Hematopoietic multipotent progenitor cell treated with erythropoietin and hydrocortisone succinate and interleukin-3 and kit ligand, for 17 days (in vitro differentiated cells): ENCODE results near the gene GPRIN2.
"Not testable (repeated sequence)": the region's sequence is repeated elsewhere in the genome, so short reads cannot be mapped to it uniquely, and the experiment has no call there.

Source experiments
- DNase-seq: peaks from one replicate; pipeline ENCODE4 v3.0.0-alpha.2; 2015; ENCODE audit warnings: low spot score

GPRIN2 gene

DNA sequence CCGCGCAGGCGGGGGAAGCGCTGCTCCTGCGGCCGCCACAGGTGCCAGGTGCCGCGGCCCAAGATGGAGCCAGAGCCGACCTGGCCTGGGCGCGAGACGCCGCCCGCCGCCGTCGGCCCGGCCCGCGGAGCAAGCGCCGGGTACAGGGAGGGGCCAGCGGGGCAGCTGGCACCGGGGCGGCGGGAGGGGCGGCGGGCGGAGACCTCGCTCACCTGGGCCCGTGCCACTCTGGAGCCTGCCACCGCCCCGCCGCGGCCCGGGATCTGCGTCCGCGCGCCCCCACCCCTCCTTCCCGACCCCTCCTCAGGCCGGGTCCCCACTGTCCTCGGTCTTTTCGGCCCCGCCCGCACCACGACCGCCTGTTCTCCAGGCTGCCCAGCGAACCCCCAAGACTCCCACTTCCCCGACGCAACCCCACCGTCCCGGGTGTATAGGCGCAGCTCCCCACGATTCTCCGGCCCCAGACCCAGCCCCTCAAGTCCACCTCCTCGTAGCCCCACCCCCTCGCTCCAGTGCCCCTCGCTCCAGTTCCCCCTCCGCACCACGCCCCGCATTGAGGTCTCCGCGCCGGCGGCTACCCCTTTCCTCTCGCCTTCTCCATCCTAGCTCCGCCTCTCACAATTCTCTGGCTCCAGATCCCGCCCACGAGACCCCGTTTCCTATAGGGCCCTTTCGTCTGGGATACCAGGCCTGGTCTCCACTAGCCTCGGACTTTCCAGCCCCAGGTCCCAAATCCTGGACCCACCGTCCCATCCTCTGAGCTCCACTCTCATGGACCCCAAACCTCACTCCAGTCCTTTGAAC, at the start of gene GPRIN2:
Gene GPRIN2 (minus strand): TSS at position 144 of the 804 bp plus-strand sequence. CDS start 5,922 bp downstream, outside the sequence.
- no peak for DNase-seq

DNA sequence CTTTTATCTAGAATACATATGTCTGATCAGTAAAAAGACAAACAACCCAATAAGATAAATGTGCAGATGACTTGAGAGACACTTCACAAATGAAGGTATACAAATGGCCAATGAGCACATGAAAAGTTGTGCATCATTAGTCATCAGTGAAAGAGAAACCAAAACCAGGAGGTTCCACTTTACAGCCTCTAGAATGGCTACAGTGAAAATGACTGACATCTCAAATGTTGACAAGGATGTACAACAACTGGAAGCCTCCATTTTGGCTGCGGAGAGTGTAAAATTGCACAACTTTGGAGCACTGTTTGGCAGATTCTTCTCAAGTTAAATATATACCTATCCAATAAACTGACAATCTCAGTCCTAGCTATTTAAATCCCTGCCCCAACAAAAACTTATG, 44.1 kb upstream of the GPRIN2 start:
- DNase-seq, result not testable (repeated sequence)

DNA sequence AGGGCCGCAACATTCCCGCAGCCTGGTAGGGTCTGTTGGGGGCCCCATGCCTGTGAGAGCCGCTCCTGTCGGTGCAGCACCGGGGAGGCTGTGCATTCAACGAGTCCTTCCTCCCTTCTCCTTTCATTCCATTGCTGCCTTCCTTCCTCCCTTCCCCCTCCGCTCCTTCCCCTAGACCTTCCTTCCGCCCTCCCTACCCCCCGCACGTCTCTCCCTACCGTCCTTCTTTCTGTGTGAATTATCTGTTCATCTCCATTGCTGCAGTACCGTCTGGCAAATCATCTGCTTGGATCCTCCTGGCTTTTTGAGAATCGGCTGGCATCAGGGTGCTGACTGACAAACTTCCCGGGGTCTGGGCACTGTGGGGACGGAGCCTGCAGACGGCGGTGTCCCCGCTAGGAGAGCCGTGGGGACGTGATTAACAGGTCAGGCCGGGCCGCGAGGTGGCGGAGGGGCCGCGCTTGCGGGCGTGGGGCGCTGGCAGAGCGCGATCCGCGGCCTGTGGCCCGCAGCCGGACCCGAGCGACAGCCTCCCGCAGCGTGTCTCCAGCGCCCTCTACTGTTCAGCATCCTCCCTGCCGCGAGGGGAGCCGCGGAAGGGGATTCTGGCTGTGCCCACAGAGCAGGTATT, 41.3 kb upstream of the GPRIN2 start:
- DNase-seq, result not testable (repeated sequence)

DNA sequence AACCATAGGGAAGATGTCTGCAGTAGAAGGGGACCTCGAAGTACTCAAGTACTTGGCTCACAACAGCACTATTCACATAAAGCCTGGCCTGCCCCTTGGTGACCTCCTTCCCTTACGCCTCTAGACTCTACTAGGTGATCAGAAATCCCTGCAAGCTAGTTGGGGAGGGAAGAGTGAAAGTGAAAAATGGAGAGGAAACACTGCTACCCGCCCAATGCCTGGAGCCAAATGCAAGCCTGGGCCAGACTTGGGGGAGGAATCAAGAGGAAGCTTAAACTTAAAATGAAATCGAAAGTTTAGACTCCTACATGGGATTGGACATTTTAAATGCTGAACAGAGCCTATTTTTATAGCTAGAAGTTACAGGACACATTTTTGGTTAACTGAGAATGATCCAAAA, 40.1 kb upstream of the GPRIN2 start:
- not testable (repeated sequence) for DNase-seq

DNA sequence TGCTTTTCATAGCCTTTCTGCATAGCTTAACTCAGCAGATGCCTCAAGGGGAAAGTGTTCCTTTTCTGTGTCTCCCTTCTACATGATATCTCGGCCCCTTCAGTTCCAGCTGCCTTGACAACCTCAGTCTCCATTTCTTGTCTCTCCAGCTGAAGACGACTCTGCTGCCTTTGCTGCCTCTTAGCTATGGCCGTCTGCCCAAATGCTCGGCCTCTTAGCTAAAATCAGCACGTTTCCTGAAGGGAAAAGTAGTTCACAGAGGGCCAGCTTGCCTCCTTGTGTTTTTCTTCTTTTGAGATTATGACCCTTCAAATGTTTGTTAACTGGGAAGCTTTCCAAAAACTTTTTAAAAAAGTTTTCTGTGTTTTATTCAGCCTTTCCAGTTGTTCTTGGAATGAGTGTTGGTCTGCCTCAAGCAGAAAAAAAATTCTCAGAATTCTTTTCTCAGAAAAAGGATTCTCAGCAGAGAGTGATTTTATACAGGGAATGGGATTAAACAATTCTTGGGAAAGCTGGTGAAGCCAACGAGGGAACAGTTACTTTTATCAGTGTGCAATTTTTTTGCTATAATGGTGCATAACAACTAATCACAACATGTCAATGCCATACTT, 38.1 kb upstream of the GPRIN2 start:
- not testable (repeated sequence) for DNase-seq

DNA sequence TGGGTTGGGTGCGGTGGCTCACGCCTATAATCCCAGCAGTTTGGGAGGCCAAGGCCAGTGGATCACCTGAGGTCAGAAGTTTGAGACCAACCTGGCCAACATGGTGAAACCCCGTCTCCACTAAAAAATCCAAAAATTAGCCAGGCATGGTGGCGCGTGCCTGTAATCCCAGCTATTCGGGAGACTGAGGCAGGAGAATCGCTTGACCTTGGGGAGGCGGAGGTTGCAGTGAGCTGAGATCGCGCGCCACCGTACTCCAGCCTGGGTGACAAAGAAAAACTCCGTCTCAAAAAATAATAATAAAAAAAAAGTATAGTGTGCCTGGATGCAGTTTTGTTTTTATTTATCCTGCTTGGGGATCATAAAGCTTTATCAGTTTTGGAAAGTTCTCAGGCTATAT, 36.8 kb upstream of the GPRIN2 start:
- not testable (repeated sequence) for DNase-seq

DNA sequence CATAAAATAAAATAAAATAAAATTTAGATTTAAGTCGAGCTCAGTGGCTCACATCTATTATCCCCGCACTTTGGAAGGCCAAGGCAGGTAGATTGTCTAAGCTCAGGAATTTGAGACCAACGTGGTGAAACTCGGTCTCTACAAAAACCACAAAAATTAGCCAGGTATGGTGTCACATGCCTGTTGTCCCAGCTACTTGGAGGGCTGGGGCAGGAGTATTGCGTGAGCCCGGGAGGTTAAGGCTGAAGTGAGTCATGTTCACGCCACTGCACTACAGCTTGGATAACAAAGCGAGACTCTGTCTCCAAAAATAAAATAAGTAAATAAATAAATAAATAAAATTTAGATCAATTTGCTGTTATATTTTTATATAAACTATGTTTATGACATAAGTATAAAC, 34.6 kb upstream of the GPRIN2 start:
- DNase-seq, result not testable (repeated sequence)

DNA sequence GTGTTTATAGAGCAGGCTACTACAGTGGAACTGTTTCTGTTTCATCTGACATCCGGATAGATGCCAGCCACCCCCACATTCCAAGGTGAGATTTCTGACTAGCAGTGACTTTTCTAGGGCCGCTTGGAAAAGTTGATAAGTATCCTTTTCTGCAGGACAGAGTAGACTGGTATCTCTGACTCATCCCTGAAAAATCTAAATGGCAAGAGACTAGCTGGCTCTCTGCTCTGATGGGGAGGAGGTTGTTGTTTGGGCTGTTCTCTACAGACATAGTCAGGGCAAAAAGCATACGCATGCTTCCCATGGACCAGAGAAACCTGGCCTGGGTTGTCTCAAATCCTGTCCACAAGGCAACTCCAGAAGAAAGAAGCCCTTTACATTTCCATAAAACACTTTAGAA, 33.1 kb upstream of the GPRIN2 start:
- not testable (repeated sequence) for DNase-seq

DNA sequence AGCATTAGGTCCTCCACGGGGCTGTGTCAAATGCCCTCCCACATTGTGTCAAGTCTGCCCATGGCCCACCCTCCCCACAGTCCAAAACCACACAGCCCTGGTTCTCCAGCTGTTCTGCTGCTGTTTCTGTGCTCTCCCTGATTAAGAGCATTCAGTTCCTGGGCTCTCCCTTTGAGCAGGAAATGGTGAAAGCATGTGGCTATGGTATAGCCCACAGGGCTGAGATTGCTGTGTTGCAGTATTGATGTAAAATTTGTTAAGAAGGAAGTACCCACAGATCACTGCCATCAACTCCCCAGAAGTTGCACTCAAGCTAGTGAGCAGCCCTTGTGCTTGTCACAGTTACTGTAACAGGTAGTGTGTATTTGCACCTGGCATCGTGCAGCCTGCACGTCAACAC, 31.8 kb upstream of the GPRIN2 start:
- not testable (repeated sequence) for DNase-seq

DNA sequence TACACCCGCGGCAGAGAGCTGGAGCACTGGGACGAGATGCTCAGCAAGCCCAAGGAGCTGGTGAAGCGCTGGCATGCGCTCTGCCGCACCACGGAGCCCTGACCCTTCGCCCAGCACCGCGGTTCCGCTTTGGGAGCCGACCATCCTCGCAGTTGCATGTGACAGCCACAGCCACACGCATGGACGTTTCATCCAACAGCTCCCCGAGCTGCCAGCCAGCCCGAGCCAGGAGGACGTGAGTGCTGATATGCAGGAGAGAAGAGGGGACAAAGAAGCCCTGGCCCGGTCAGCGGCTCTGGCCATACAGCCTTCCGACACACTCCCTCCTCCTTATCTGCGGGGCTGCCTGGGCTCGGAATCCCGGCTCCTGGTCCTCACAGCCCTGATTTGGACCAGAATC, 31.1 kb upstream of the GPRIN2 start:
- not testable (repeated sequence) for DNase-seq

DNA sequence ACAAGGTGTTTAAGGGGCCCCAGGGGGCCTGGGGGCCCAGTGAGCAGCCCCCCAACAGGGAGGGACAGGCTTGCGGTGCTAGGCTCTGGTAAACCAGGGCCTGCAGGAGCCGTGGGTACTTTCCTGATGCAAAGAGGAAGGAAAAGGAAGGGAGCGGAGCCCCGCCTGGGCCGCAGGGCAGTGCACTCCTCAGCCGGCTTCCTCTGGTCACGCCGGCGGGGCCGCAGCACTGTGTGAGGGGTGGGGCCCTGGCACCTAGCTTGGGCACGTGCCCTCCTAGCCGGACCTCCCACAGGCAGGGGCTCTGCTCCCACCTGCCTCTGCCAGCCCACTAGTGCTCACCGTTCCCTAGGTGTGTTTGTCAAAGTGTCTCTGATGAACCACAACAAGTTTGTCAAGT, 28.8 kb upstream of the GPRIN2 start:
- not testable (repeated sequence) for DNase-seq

DNA sequence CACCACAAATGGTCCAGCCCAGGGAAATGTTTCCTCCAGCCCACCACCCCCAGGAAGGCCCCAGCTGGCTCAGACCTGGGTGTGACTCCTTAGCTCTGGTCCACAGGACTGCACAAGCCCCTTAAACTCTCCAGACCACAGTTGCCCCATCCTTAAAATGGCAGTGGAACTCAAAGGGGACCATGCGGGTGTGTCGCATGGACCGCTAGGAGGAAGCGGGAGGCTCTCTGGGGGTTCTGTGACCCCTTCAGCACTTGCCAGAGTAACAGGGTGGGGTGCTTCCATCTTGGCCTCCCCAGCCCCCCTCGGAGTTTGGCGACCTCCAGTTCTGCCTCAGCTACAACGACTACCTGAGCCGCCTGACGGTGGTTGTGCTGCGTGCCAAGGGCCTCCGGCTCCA, 27.7 kb upstream of the GPRIN2 start:
- not testable (repeated sequence) for DNase-seq

DNA sequence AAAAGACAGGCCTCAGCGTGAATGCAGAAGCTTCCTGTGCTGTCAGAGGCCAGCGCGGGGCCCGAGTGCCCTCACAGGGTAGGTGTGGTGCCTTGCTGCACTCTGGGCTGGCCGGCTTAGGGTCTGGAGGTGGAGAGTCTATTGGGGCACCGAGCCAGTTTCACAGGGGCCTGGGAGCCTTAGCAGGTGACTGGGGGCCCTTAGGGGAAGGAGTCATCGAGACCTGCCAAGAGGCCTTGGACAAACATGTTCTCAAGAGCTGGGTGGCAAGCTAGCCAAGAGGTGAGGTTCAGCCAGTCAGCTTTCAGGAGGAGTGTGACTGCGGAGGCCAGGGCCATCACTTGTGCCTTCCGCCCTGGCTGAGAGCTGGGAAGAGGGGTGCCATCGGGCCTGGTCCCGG, 26.1 kb upstream of the GPRIN2 start:
- DNase-seq, result not testable (repeated sequence)

DNA sequence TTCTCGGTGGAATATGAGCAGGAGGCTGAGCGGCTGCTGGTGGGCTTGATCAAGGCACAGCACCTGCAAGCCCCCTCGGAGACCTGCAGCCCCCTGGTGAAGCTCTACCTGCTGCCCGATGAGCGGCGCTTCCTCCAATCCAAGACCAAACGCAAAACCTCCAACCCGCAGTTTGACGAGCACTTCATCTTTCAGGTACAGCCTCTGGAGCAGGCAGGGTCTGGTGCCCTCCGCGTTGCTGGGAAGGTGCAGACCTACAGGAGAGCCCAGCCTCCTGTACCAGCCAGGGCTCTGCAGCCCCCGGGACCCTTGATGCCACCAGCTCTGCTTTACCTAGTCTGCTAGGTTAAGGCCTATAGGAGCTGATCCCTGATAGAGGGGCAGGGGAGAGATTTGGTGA, 25.5 kb upstream of the GPRIN2 start:
- DNase-seq, result not testable (repeated sequence)

DNA sequence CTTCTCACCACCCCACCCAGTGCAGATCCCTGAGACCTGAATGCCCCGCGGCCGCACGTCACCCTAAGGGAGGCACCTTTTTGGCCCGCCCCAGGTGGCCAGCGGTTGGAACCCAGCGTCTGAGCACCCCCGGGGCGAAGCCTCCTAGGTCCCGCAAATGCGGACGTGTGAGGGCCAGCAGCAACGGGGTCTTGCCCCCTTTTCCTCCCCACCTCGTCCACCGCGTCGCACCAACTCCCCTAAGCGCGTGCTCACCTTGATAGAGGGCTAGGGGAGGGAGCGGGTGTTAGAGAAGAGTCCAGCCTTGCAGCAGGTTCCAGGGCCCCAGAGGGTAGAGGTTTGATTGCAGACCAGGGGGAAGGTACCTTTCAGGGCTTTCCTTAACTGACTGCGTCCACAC, 22.9 kb upstream of the GPRIN2 start:
- not testable (repeated sequence) for DNase-seq

DNA sequence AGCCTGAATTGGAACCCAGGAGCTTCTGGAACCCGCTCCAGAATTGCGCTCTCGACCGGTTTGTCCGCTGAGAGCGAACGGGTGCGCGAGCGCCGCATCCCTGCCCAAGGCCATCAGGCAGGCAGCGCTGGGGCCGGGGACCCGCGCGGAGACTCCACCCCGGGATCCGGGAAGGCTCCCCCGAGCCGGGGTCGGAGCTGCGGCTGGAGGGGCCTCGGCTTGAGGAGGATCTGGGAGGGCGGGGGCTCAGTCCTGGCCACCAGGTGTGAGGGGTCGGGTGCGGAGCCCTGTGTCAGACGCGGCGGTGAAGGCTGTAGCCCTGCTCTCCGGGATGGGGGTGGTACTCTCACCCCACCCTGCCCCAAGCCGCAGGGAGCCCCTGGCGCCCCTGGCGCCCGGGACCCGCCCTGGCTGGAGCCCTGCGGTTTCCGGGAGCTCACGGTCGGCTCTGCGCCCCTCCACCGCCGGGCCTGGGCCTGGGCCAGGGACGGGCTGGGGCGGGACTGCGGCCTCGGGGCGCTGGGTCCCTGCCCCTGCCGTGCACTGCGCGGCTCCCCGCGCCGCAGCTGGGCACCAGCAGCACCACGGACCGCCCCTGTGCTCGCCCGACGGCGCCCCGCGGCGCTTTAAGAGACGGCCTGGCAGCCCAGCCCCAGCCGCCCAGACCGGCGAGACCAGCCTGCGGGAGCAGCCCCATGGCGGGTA, 22.2 kb upstream of the GPRIN2 start, which contains the start of gene SYT15:
Gene SYT15 (plus strand): TSS at position 655 of the 705 bp plus-strand sequence. CDS start 41 bp downstream, at position 696.
- DNase-seq, result not testable (repeated sequence)

DNA sequence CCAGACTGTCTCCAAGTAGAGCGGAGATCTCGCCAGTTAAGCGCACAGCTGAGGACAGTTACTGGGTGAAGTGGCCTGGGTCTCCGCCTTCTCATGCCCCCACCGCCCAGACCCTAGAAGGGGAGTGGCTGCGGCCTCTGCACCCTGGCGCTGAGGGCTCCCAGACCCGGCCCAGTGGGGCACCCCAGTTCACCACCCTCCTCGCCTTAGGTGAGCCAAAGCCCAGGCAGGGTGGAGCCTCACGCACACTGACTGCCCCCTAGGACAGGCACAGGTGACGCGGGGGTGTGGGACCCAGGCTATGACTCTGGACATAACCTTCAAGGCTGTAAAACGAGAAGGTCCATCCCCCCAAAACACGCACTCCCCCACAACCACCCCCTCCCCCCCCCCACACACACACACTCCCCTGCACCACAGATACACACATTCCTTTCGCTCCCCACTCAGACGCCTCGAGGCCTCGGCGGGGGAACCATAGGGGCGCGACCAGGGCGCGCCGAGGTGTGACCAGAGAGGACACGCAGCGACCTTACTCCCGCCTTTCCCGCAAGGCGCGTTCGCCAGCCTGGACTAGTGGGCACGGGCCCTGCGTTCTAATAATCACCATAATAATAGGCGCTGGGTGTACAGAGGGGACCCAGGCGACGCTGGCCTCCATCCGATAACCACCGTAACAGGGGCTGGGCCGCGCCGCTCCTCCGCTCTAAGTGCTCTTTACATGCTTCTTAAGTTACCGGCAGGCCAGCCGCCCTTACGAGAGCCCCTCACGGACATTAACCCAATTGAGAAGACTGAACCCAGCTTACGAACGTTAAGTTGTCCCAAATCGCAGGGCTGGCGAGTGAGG, 21.4 kb upstream of the GPRIN2 start:
- not testable (repeated sequence) for DNase-seq

DNA sequence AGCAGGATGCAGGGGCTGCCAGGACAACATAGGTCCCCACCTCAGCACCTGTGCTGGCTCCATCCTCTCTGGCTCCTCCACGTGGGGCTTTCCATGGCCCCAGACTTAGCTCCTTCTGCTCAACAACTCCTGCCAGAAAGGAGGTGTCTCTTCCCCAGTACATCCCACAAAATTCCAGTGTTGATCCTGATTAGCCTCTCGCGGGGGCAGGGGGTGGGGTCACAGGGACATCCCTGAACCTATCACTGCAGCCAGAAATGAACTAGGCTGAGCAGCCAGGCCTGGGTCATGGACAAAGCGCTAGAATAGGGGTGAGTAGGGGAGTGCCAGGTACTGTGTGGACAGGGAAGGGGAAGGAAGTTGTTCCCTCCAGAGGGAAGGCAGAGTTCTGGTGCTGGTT, 17.4 kb upstream of the GPRIN2 start:
- not testable (repeated sequence) for DNase-seq

DNA sequence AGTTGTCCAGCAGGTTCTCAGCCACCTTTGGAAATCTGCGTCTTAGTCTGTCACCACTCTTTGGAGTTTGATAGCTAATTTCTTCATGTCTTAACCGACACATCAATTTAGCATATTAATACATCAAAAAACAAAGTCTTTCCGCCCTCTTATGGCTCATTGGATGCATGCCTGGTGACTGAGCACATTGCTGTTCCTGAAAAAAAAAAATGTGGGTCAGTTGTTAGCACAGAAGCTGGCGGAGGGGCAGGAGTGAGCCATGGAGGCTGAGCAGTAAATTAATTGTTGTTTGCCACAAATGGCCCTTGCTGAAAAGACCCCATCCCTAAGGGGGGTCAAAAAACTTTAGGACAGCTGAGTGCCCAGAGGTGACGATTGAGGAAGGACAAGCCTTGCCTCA, 16.9 kb upstream of the GPRIN2 start:
- not testable (repeated sequence) for DNase-seq

DNA sequence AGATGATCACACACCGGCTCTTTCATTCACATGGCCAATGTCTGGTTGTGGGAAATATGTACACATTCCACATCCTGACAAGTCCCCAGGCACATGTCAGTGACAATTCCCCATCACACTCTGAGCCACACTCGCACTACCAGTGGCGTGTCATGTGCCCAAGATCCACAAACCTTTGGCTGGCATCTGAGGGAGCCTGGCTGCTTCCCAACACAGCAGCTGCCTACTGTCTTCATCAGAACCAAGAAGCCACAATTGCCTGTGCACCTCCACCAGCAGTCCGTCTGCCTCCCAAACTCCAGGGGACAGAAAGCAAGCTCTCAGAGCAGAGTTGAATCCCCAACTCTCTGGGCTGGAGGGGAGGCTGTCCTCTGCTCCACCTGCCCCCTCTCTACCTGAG, 16.3 kb upstream of the GPRIN2 start:
- DNase-seq, result not testable (repeated sequence)

DNA sequence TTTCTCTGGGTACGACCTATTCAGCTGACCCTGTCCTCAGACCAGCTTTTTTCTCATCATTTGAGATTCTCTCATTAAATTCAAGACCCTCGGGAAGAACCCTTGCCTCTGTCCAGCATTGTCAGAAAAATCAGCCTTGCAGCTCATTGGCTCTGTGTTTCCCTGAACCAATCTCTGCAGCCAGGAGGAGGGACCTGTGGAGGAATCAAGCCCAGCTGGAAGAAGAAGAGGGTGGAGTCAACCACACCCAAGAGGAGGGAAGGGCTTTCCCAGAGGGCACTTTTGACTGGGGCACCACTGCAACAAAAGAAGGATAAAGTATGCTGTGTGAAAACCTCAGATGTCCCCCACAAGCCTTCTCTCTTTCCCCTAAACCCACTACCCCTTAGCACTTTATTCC, 14.2 kb upstream of the GPRIN2 start:
- not testable (repeated sequence) for DNase-seq
